ENCODE results near the gene TMEM108.

Gene TMEM108

DNA sequence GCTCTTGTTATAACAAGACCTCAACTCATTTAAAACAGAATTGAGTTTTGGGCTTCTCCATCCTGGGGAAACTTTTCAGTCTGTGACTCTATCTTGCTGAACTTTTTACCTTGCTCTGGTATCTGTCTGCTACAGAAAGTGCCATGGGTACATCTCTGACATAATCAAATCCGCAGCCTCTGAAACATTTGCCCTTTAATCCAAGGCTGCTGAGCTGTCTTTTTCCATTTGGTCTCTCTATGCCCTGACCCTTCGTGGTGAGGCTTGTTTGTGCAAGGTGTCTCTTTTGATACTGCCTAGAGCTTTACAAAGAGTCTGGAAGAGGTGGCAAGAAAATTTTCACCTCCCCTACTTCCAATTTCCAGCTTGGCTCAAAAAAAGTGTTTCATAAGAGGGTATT, 11.3 kb downstream of the TMEM108 start:
- no peak for DNase-seq (ENCODE audit: extremely low spot score)
- TF ChIP-seq ZNF384 (IDR thresholded peaks at IDR 0.05) (no peak), LEF1 (IDR thresholded peaks at IDR 0.05; ENCODE audit: borderline replicate concordance) (no peak), L3MBTL2 (conservative IDR thresholded peaks at IDR 0.05) (no peak), HDGF (IDR thresholded peaks at IDR 0.05; ENCODE audit: borderline replicate concordance) (no peak), BHLHE40 (IDR thresholded peaks at IDR 0.05; ENCODE audit: borderline replicate concordance) (no peak), CTBP1 (IDR thresholded peaks at IDR 0.05; ENCODE audit: borderline replicate concordance) (no peak), TARDBP (IDR thresholded peaks at IDR 0.05) (no peak), ARNT (IDR thresholded peaks at IDR 0.05) (no peak), FOXA1 (IDR thresholded peaks at IDR 0.05) (no peak), SUZ12 (IDR thresholded peaks at IDR 0.05) (no peak), ELF4 (IDR thresholded peaks at IDR 0.05) (no peak), SP1 (IDR thresholded peaks at IDR 0.05) (no peak), NFRKB (IDR thresholded peaks at IDR 0.05) (no peak), FOXM1 (IDR thresholded peaks at IDR 0.05; ENCODE audit: borderline replicate concordance) (no peak), FOXK2 (IDR thresholded peaks at IDR 0.05) (no peak)
- TF ChIP-seq, protein P1, sequence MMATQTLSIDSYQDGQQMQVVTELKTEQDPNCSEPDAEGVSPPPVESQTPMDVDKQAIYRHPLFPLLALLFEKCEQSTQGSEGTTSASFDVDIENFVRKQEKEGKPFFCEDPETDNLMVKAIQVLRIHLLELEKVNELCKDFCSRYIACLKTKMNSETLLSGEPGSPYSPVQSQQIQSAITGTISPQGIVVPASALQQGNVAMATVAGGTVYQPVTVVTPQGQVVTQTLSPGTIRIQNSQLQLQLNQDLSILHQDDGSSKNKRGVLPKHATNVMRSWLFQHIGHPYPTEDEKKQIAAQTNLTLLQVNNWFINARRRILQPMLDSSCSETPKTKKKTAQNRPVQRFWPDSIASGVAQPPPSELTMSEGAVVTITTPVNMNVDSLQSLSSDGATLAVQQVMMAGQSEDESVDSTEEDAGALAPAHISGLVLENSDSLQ (IDR thresholded peaks at IDR 0.05) = no peak
- POLR2A ChIA-PET = no interaction called here
- CTCF ChIA-PET = interaction anchor here (0.6 kb wide), 1 partner anchor 11 kb away, joined by 3 read pairs; no protein-coding TSS in a partner anchor

- ChIA-PET POLR2A (no interaction called here), CTCF (interaction anchor here (0.6 kb wide), 1 partner anchor 1443 kb away, joined by 7 read pairs; no protein-coding TSS in a partner anchor)
- TF ChIP-seq ELF4 (IDR thresholded peaks at IDR 0.05) (no peak), FOXK2 (IDR thresholded peaks at IDR 0.05) (no peak)
- DNase-seq (ENCODE audit: extremely low spot score) = no peak
These were observed 12.7 kb downstream of the TMEM108 start for GRCh38 chr3:133050891-133051290.

- no peak for DNase-seq (ENCODE audit: extremely low spot score)
- CTCF ChIA-PET = no interaction called here
- POLR2A ChIA-PET = no interaction called here
- TF ChIP-seq NFRKB (IDR thresholded peaks at IDR 0.05) = no peak
- TF ChIP-seq FOXM1 (IDR thresholded peaks at IDR 0.05; ENCODE audit: borderline replicate concordance) = no peak
- no peak for TF ChIP-seq ELF4 (IDR thresholded peaks at IDR 0.05)
- no peak for TF ChIP-seq CTBP1 (IDR thresholded peaks at IDR 0.05; ENCODE audit: borderline replicate concordance)
- no peak for TF ChIP-seq FOXA1 (IDR thresholded peaks at IDR 0.05)
- no peak for TF ChIP-seq HDGF (IDR thresholded peaks at IDR 0.05; ENCODE audit: borderline replicate concordance)
- TF ChIP-seq BHLHE40 (IDR thresholded peaks at IDR 0.05; ENCODE audit: borderline replicate concordance) = no peak
- no peak for TF ChIP-seq ZNF384 (IDR thresholded peaks at IDR 0.05)
These were observed 15.3 kb downstream of the TMEM108 start for GRCh38 chr3:133053532-133053931.

DNA sequence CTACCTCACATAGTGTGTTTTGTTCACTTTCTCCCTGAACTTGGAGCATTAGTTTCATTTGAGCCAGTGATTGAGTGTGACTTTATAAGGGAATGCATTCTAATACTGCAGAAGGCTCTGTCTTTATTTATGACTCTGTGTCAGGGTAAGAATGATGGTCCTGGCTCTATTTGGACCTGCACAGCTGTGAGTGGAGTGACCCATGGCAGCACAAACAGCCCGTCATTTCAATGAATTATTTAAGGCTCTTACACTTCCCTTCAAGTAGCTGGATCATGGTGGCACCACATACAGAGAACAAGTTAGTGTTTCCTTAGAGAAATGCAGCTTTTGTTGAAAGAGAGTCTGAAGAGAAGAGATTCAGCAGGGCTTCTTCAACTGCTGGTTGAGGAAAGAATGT, 16.4 kb downstream of the TMEM108 start:
- no peak for DNase-seq (ENCODE audit: extremely low spot score)
- POLR2A ChIA-PET = no interaction called here
- CTCF ChIA-PET = no interaction called here
- TF ChIP-seq LEF1 (IDR thresholded peaks at IDR 0.05; ENCODE audit: borderline replicate concordance) (no peak), HDGF (IDR thresholded peaks at IDR 0.05; ENCODE audit: borderline replicate concordance) (no peak), ARNT (IDR thresholded peaks at IDR 0.05) (no peak), FOXA1 (IDR thresholded peaks at IDR 0.05) (no peak), TARDBP (IDR thresholded peaks at IDR 0.05) (no peak), CTBP1 (IDR thresholded peaks at IDR 0.05; ENCODE audit: borderline replicate concordance) (no peak), SP1 (IDR thresholded peaks at IDR 0.05) (no peak), L3MBTL2 (conservative IDR thresholded peaks at IDR 0.05) (no peak), SUZ12 (IDR thresholded peaks at IDR 0.05) (no peak), FOXM1 (IDR thresholded peaks at IDR 0.05; ENCODE audit: borderline replicate concordance) (no peak), ZNF384 (IDR thresholded peaks at IDR 0.05) (no peak), BHLHE40 (IDR thresholded peaks at IDR 0.05; ENCODE audit: borderline replicate concordance) (no peak), ELF4 (IDR thresholded peaks at IDR 0.05) (no peak), NFRKB (IDR thresholded peaks at IDR 0.05) (no peak)
- TF ChIP-seq, protein P1 (IDR thresholded peaks at IDR 0.05) = no peak

DNA sequence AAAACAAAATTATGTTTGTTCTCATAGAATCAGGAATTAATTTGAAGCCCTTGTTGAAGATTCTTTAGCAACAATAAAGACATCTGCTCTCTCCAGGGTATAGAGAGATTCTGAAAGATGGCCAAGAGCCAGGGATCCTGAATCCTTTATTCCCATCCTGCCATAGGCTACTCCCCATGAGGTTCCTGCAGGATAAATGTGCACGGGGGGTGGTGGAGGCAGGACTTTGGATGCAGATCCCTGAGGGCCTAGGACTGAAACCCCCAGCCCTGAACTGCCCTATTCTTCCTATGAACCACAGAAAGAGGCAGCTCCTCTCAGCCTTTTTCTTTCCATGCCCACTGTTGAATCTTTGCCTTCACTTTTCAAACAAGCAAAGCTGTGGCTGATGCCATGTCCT, 17.1 kb downstream of the TMEM108 start:
- ChIA-PET POLR2A (no interaction called here), CTCF (no interaction called here)
- no peak for DNase-seq (ENCODE audit: extremely low spot score)
- no peak for TF ChIP-seq NFRKB (IDR thresholded peaks at IDR 0.05)

DNA sequence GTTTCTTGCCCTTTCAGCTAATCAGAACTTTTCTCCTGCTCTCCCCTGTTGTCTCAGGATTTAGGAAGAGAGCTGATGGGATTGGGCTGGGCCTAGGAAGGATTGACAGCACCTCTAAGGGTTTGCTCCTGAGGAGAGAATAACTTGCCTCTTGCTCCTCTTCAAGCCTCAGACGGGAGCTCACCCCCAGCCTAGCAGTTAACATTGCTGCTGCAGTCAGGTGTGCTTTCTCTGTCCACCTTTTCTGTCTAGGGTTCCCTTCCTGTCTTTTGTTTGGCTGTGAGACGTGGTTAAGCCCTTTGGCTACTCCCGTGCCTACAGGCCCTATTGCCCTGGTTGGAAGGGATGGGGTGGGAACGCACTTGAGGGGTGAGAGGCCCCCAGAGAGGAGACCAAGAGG, 20.1 kb downstream of the TMEM108 start:
- TF ChIP-seq NFRKB (IDR thresholded peaks at IDR 0.05) (no peak), FOXK2 (IDR thresholded peaks at IDR 0.05) (no peak), ELF4 (IDR thresholded peaks at IDR 0.05) (no peak), FOXM1 (IDR thresholded peaks at IDR 0.05; ENCODE audit: borderline replicate concordance) (no peak), ARNT (IDR thresholded peaks at IDR 0.05) (no peak), SP1 (IDR thresholded peaks at IDR 0.05) (no peak), BHLHE40 (IDR thresholded peaks at IDR 0.05; ENCODE audit: borderline replicate concordance) (no peak), TARDBP (IDR thresholded peaks at IDR 0.05) (no peak), FOXA1 (IDR thresholded peaks at IDR 0.05) (no peak), HDGF (IDR thresholded peaks at IDR 0.05; ENCODE audit: borderline replicate concordance) (no peak), CTBP1 (IDR thresholded peaks at IDR 0.05; ENCODE audit: borderline replicate concordance) (no peak), ZNF384 (IDR thresholded peaks at IDR 0.05) (no peak), LEF1 (IDR thresholded peaks at IDR 0.05; ENCODE audit: borderline replicate concordance) (no peak), L3MBTL2 (conservative IDR thresholded peaks at IDR 0.05) (no peak), SUZ12 (IDR thresholded peaks at IDR 0.05) (no peak)
- TF ChIP-seq, protein P1 (IDR thresholded peaks at IDR 0.05) = no peak
- ChIA-PET POLR2A (no interaction called here), CTCF (no interaction called here)
- DNase-seq (ENCODE audit: extremely low spot score) = no peak

- TF ChIP-seq BHLHE40 (IDR thresholded peaks at IDR 0.05; ENCODE audit: borderline replicate concordance) (no peak), FOXK2 (IDR thresholded peaks at IDR 0.05) (no peak), ELF4 (IDR thresholded peaks at IDR 0.05) (no peak), HDGF (IDR thresholded peaks at IDR 0.05; ENCODE audit: borderline replicate concordance) (no peak), NFRKB (IDR thresholded peaks at IDR 0.05) (no peak), LEF1 (IDR thresholded peaks at IDR 0.05; ENCODE audit: borderline replicate concordance) (no peak), ARNT (IDR thresholded peaks at IDR 0.05) (no peak), SUZ12 (IDR thresholded peaks at IDR 0.05) (no peak), CTBP1 (IDR thresholded peaks at IDR 0.05; ENCODE audit: borderline replicate concordance) (no peak)
- ChIA-PET POLR2A (no interaction called here), CTCF (interaction anchor here (2.0 kb wide), 1 partner anchor 17 kb away, joined by 8 read pairs; no protein-coding TSS in a partner anchor)
- DNase-seq (ENCODE audit: extremely low spot score) = no peak
These were observed 20.6 kb downstream of the TMEM108 start for GRCh38 chr3:133058831-133059230.
